Panc1 (cell line): Measurements from ENCODE around the gene SOX5. TPM values are rescaled to one million over a fixed set of nuclear protein-coding genes. Genes with fewer than 3 reads are reported as not detected.

Experiments used
- ATAC-seq: fragments of 200-7000 bp; cut with Tn5 transposase; 2 replicates; pipeline ENCODE4 v1.9.1; 2020; ENCODE audit warnings: mild to moderate bottlenecking, moderate library complexity
- BruUV-seq: library from RNA; stranded (reverse); fragments of 400-500 nt; replicated peaks from 2 replicates; lab custom pipeline; 2021; lab: Mats Ljungman, UMichigan
- CTCF ChIA-PET: fragments of 300-600 bp; sonication (Branson Sonifier 250); formaldehyde crosslinking; loops from one replicate; lab custom pipeline; 2022; ENCODE audit warnings: antibody characterized with exemption; lab: Charles Lee
- POLR2A ChIA-PET: fragments of 300-600 bp; sonication (Branson Sonifier 250); formaldehyde crosslinking; loops from one replicate; lab custom pipeline; 2022; ENCODE audit warnings: antibody characterized with exemption; lab: Charles Lee
- DNase-seq: peaks from one replicate; pipeline ENCODE4 v3.0.0-alpha.2; 2010; ENCODE audit warnings: low read depth, low spot score
- H3K27ac ChIP-seq: 2 replicates; pipeline ENCODE4 v1.5.1; 2011; ENCODE audit warnings: mild to moderate bottlenecking, low read length, inconsistent platforms
- H3K27me3 ChIP-seq: fragments of 200-500 bp; sonication (Bioruptor generic); 2 replicates; pipeline ENCODE4 v1.6.0; 2014; ENCODE audit warnings: low read length, inconsistent platforms; ENCODE audit not compliant: control insufficient read depth, insufficient read depth
- H3K36me3 ChIP-seq: fragments of 200-500 bp; sonication (Bioruptor generic); 2 replicates; pipeline ENCODE4 v1.5.1; 2014; ENCODE audit warnings: inconsistent platforms, mild to moderate bottlenecking, low read length, moderate library complexity; ENCODE audit not compliant: control insufficient read depth, insufficient read depth
- H3K4me1 ChIP-seq: 2 replicates; pipeline ENCODE4 v1.5.1; 2011; ENCODE audit warnings: inconsistent platforms, mild to moderate bottlenecking, low read length, moderate library complexity; ENCODE audit not compliant: control insufficient read depth, insufficient read depth
- H3K4me3 ChIP-seq, 2 experiments: 2 replicates each; pipeline ENCODE4 v1.5.1; 2011 to 2012; ENCODE audit warnings: low read depth in 2 of 2, low read length in 2 of 2, mild to moderate bottlenecking in 2 of 2, inconsistent platforms in 1 of 2, moderate library complexity in 1 of 2
- H3K9me3 ChIP-seq: fragments of 200-500 bp; sonication (Bioruptor generic); 2 replicates; pipeline ENCODE4 v1.5.1; 2014; ENCODE audit warnings: low read depth, mild to moderate bottlenecking, inconsistent platforms, low read length, moderate library complexity; ENCODE audit not compliant: control insufficient read depth, insufficient read depth
- POLR2AphosphoS5 ChIP-seq: IDR thresholded peaks from 2 replicates; pipeline ENCODE4 v1.6.1; 2012; ENCODE audit warnings: mild to moderate bottlenecking, low read depth, low read length, moderate library complexity
- SIN3A ChIP-seq: IDR thresholded peaks from 2 replicates; pipeline ENCODE4 v1.6.1; 2012; ENCODE audit warnings: low read depth, mild to moderate bottlenecking, low read length, moderate library complexity, borderline replicate concordance; ENCODE audit not compliant: insufficient read depth
- TCF7L2 ChIP-seq: IDR thresholded peaks from 2 replicates; pipeline ENCODE4 v1.6.1; 2011; ENCODE audit warnings: mild to moderate bottlenecking, low read depth, low read length, inconsistent platforms
- in situ Hi-C: cut with HindIII; loops from 2 replicates; pipeline ENCODE4 v1.10.0; 2016; ENCODE audit warnings: low sequenced_read_pairs, low pct_unique_long_range_greater_than_20kb
- intact Hi-C: fragments of 100-400 bp; cut with micrococcal nuclease; formaldehyde crosslinking; loops from one replicate; pipeline ENCODE4 v1.10.0; 2022; ENCODE audit not compliant: unreplicated experiment
- total RNA-seq: library from RNA; stranded (reverse); gene quantifications from one replicate; pipeline ENCODE4 v1.2.1, GENCODE V29; 2021; ENCODE audit not compliant: unreplicated experiment
- TF ChIP-seq, protein P1 (sequence below): fragments of 450-650 bp; IDR thresholded peaks from 2 replicates; pipeline ENCODE4 v1.5.1; 2017; ENCODE audit warnings: mild to moderate bottlenecking
- TF ChIP-seq, protein P2 (sequence below), 2 experiments: IDR thresholded peaks; 2 replicates each; pipeline ENCODE4 v1.6.1; 2011 to 2012; ENCODE audit warnings: low read depth in 2 of 2, control low read depth in 1 of 2, low read length in 1 of 2, mild to moderate bottlenecking in 1 of 2, moderate library complexity in 1 of 2; ENCODE audit not compliant: insufficient read depth in 1 of 2

The SOX5 gene
- total RNA-seq, 1 experiment from 2014 or later: 0.23 TPM

DNA sequence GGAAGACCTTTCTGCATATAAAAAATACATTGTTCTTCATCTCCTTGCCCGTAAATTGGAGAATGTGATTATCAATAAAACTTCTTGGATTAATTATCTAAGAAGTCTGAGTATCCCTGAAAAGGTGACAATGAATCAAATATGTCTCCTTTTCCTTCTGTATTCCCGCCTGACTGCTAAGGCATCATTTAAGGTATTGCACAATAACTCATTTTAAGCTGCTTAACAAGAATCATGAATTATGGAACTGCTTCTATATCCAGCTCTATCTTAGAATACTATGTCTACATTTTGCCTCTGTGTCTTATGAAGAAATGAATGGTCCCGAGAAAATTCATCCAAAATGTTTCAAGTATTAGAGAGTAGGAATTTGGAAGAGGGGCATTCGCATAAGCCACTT is 294.4 kb downstream of the SOX5 start:
- Histone ChIP-seq H3K9me3 (no peaks in the 10 kb centered on the region), H3K4me3 (no peak overlapping the region), H3K4me1 (no peaks in the 10 kb centered on the region), H3K36me3 (no peaks in the 10 kb centered on the region), H3K27me3 (no peaks in the 10 kb centered on the region), H3K27ac (no peak overlapping the region)
- no peak for TF ChIP-seq POLR2AphosphoS5
- TF ChIP-seq, protein P1, sequence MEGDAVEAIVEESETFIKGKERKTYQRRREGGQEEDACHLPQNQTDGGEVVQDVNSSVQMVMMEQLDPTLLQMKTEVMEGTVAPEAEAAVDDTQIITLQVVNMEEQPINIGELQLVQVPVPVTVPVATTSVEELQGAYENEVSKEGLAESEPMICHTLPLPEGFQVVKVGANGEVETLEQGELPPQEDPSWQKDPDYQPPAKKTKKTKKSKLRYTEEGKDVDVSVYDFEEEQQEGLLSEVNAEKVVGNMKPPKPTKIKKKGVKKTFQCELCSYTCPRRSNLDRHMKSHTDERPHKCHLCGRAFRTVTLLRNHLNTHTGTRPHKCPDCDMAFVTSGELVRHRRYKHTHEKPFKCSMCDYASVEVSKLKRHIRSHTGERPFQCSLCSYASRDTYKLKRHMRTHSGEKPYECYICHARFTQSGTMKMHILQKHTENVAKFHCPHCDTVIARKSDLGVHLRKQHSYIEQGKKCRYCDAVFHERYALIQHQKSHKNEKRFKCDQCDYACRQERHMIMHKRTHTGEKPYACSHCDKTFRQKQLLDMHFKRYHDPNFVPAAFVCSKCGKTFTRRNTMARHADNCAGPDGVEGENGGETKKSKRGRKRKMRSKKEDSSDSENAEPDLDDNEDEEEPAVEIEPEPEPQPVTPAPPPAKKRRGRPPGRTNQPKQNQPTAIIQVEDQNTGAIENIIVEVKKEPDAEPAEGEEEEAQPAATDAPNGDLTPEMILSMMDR: no peak
- no peak for TF ChIP-seq SIN3A
- TF ChIP-seq, protein P2, sequence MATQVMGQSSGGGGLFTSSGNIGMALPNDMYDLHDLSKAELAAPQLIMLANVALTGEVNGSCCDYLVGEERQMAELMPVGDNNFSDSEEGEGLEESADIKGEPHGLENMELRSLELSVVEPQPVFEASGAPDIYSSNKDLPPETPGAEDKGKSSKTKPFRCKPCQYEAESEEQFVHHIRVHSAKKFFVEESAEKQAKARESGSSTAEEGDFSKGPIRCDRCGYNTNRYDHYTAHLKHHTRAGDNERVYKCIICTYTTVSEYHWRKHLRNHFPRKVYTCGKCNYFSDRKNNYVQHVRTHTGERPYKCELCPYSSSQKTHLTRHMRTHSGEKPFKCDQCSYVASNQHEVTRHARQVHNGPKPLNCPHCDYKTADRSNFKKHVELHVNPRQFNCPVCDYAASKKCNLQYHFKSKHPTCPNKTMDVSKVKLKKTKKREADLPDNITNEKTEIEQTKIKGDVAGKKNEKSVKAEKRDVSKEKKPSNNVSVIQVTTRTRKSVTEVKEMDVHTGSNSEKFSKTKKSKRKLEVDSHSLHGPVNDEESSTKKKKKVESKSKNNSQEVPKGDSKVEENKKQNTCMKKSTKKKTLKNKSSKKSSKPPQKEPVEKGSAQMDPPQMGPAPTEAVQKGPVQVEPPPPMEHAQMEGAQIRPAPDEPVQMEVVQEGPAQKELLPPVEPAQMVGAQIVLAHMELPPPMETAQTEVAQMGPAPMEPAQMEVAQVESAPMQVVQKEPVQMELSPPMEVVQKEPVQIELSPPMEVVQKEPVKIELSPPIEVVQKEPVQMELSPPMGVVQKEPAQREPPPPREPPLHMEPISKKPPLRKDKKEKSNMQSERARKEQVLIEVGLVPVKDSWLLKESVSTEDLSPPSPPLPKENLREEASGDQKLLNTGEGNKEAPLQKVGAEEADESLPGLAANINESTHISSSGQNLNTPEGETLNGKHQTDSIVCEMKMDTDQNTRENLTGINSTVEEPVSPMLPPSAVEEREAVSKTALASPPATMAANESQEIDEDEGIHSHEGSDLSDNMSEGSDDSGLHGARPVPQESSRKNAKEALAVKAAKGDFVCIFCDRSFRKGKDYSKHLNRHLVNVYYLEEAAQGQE (IDR thresholded peaks at IDR 0.05; ENCODE audit: insufficient read depth in 1 of 2, low read depth in 2 of 2, low read length in 1 of 2): no peak
- TF ChIP-seq TCF7L2: no peak
- intact Hi-C loops (no loop called here), in situ Hi-C loops (no loop called here)
- ATAC-seq (no peak), DNase-seq (no peak)
- CTCF ChIA-PET: no interaction called here
- POLR2A ChIA-PET: no interaction called here
- no TSS peak for BruUV-seq

DNA sequence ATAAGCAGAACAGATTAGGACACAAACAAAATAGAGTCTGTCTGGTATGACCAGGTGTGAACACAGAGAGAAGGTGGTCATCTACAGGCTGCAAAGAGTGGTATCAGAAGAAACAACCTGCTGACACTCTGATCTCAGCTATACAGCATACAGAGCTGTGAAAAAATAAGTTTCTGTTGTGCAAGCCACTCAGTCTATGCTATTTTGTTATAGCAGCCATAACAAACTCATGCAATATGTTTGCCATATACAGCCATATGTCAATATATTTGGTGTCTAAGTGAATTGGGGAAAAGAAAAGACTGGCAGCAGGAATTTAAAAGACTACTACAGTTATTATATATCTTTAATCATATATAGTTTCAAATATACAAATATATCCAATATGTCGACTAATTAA is 300.9 kb downstream of the SOX5 start:
- Histone ChIP-seq H3K36me3 (no peaks in the 10 kb centered on the region), H3K9me3 (no peaks in the 10 kb centered on the region), H3K27me3 (no peaks in the 10 kb centered on the region), H3K27ac (no peak overlapping the region), H3K4me3 (no peak overlapping the region), H3K4me1 (no peaks in the 10 kb centered on the region)
- POLR2A ChIA-PET: no interaction called here
- in situ Hi-C loops (no loop called here), intact Hi-C loops (no loop called here)
- no peak for TF ChIP-seq TCF7L2
- TF ChIP-seq SIN3A: no peak
- TF ChIP-seq, protein P2 (IDR thresholded peaks at IDR 0.05; ENCODE audit: insufficient read depth in 1 of 2, low read depth in 2 of 2, low read length in 1 of 2): no peak
- no peak for TF ChIP-seq POLR2AphosphoS5
- TF ChIP-seq, protein P1: no peak
- ATAC-seq (no peak), DNase-seq (no peak)
- CTCF ChIA-PET: no interaction called here
- no TSS peak for BruUV-seq
